Measurements from ENCODE around the gene SEC16A.

DNA sequence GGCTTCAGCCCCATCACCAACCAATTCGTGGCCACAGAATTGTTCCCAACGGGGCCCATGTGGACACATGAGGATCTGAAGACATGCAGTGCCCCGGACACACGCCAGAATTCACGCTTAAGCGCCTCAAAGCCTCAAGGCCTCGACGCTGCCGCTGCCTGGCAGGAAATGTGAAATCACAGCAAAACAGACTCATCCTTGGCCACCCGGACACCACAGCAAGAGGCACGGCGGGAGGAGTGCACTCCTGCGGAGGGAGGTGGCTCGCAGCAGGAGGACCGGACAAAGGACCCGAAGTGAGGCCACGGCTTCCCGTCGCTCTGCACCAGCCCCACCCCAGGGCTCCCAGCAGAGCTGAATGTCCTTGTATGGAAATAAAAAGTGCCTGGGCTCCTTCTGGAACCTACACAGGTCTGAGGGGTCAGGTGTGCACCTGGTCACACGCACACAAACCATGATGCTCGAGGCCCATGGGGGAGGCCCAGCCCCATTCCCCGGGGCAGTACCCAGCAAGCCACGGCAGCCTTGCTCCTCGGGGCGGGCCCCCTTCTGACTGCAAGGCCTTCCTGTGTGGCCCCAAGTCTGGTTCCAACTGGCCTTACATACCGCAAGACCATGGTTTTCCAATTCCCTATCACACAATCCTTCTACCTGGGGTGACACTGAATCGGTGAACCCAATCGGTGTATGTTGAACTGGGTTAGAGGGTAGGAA lies 10.0 kb downstream of the SEC16A start:
- no peak for TF ChIP-seq HDGF (IDR thresholded peaks at IDR 0.05; ENCODE audit: borderline replicate concordance)
- TF ChIP-seq BHLHE40 (IDR thresholded peaks at IDR 0.05; ENCODE audit: borderline replicate concordance) = no peak
- TF ChIP-seq SUZ12 (IDR thresholded peaks at IDR 0.05) = no peak
- TF ChIP-seq ELF4 (IDR thresholded peaks at IDR 0.05) = no peak
- TF ChIP-seq TARDBP (IDR thresholded peaks at IDR 0.05) = no peak
- TF ChIP-seq ARNT (IDR thresholded peaks at IDR 0.05) = no peak
- TF ChIP-seq CTBP1 (IDR thresholded peaks at IDR 0.05; ENCODE audit: borderline replicate concordance) = no peak
- TF ChIP-seq ZNF384 (IDR thresholded peaks at IDR 0.05) = no peak
- no peak for TF ChIP-seq NFRKB (IDR thresholded peaks at IDR 0.05)
- TF ChIP-seq FOXK2 (IDR thresholded peaks at IDR 0.05) = no peak
- no peak for TF ChIP-seq LEF1 (IDR thresholded peaks at IDR 0.05; ENCODE audit: borderline replicate concordance)
- TF ChIP-seq FOXA1 (IDR thresholded peaks at IDR 0.05) = no peak
- no peak for TF ChIP-seq FOXM1 (IDR thresholded peaks at IDR 0.05; ENCODE audit: borderline replicate concordance)

Measured in HEK293T (cell line).